ENCODE data around the gene IKZF3. TPM values are rescaled to one million over a fixed set of nuclear protein-coding genes. Genes with fewer than 3 reads are reported as not detected.

Gene IKZF3
- total RNA-seq, 1 experiment from 2014 or later, result not detected

- Histone ChIP-seq H3K79me2 (ENCODE audit: low read length) (peaks cover 10% of the 10 kb centered on the region; the same call in 1 of the 2 replicates), H3K9me2 (replicated peaks; ENCODE audit: low read length) (no peaks in the 10 kb centered on the region), H3K4me3 (ENCODE audit: low read length) (no peak overlapping the region), H2AFZ (ENCODE audit: low read length) (no peak overlapping the region), H3K9ac (ENCODE audit: low read length) (no peak overlapping the region), H3K27ac (ENCODE audit: low read length) (no peak overlapping the region), H3K36me3 (ENCODE audit: low read depth, low read length) (no peaks in the 10 kb centered on the region), H3K4me2 (ENCODE audit: low read length) (peak overlapping the region; percentile 41), H4K20me1 (ENCODE audit: low read length) (peaks cover 2% of the 10 kb centered on the region; the same call in 1 of the 2 replicates), H3F3A (ENCODE audit: low read length, unreplicated experiment) (no peaks in the 10 kb centered on the region), H3K4me1 (ENCODE audit: insufficient read depth, low read length) (peaks cover 28% of the 10 kb centered on the region), H3K9me3 (ENCODE audit: low read length) (no peaks in the 10 kb centered on the region), H3K27me3 (ENCODE audit: low read length) (no peaks in the 10 kb centered on the region)
- ATAC-seq (no peak), DNase-seq (peak; percentile 31)
- intact Hi-C loops (cut with micrococcal nuclease), result no loop called here
- ChIA-PET POLR2A (ENCODE audit: unreplicated experiment) (no interaction called here), CTCF (no interaction called here)
- no TSS peak for BruUV-seq (replicated peaks)
- no peak for TF ChIP-seq EZH2 (IDR thresholded peaks at IDR 0.05; ENCODE audit: low read length, unreplicated experiment)
These were observed 128.2 kb downstream of the IKZF3 start for GRCh38 chr17:39735882-39736281.

- Histone ChIP-seq H4K20me1 (ENCODE audit: low read length) (no peaks in the 10 kb centered on the region), H3K4me2 (ENCODE audit: low read length) (no peak overlapping the region), H3K79me2 (ENCODE audit: low read length) (0 out of 2 replicates have a peak, but pooled peaks cover 7% of the 10 kb centered on the region), H3K9me2 (replicated peaks; ENCODE audit: low read length) (no peaks in the 10 kb centered on the region), H2AFZ (ENCODE audit: low read length) (no peak overlapping the region), H3K9ac (ENCODE audit: low read length) (no peak overlapping the region), H3K4me1 (ENCODE audit: insufficient read depth, low read length) (peaks cover 18% of the 10 kb centered on the region; the same call in 1 of the 2 replicates), H3K36me3 (ENCODE audit: low read depth, low read length) (no peaks in the 10 kb centered on the region), H3F3A (ENCODE audit: low read length, unreplicated experiment) (no peaks in the 10 kb centered on the region), H3K9me3 (ENCODE audit: low read length) (no peaks in the 10 kb centered on the region), H3K4me3 (ENCODE audit: low read length) (no peak overlapping the region), H3K27me3 (ENCODE audit: low read length) (no peaks in the 10 kb centered on the region), H3K27ac (ENCODE audit: low read length) (no peak overlapping the region)
- DNase-seq, result no peak
- BruUV-seq (replicated peaks), result no TSS peak
- CTCF ChIA-PET, result no interaction called here
- POLR2A ChIA-PET (ENCODE audit: unreplicated experiment), result no interaction called here
- intact Hi-C loops (cut with micrococcal nuclease), result no loop called here
- no peak for ATAC-seq
- TF ChIP-seq CTCF (conservative IDR thresholded peaks at IDR 0.05; ENCODE audit: low read depth, low read length) (no peak), EZH2 (IDR thresholded peaks at IDR 0.05; ENCODE audit: low read length, unreplicated experiment) (no peak), EZH2phosphoT487 (IDR thresholded peaks at IDR 0.05; ENCODE audit: borderline replicate concordance, low read length) (no peak)
These were observed 131.5 kb downstream of the IKZF3 start for GRCh38 chr17:39732586-39732985.

- Histone ChIP-seq H3K4me3 (ENCODE audit: low read length) (peak within 1 kb of the TSS; percentile 79), H3K4me2 (ENCODE audit: low read length) (peak within 1 kb of the TSS; percentile 96), H3K4me1 (ENCODE audit: insufficient read depth, low read length) (peaks cover 4% of the 10 kb centered on the region; the same call in 1 of the 2 replicates), H3K27ac (ENCODE audit: low read length) (peak within 1 kb of the TSS; percentile 38), H3K27me3 (ENCODE audit: low read length) (no peaks in the 10 kb centered on the region), H3K9me3 (ENCODE audit: low read length) (no peaks in the 10 kb centered on the region), H3K36me3 (ENCODE audit: low read depth, low read length) (no peaks in the 10 kb centered on the region), H2AFZ (ENCODE audit: low read length) (peak within 1 kb of the TSS; percentile 72), H3K79me2 (ENCODE audit: low read length) (0 out of 2 replicates have a peak, but pooled peaks cover 7% of the 10 kb centered on the region), H3F3A (ENCODE audit: low read length, unreplicated experiment) (no peaks in the 10 kb centered on the region), H3K9me2 (replicated peaks; ENCODE audit: low read length) (no peaks in the 10 kb centered on the region), H3K9ac (ENCODE audit: low read length) (peak within 1 kb of the TSS; percentile 70), H4K20me1 (ENCODE audit: low read length) (no peaks in the 10 kb centered on the region)
- TSS peak; percentile 82 for BruUV-seq (replicated peaks)
- peak; percentile 65 for TF ChIP-seq CTCF (conservative IDR thresholded peaks at IDR 0.05; ENCODE audit: low read depth, low read length)
- no peak for TF ChIP-seq EZH2 (IDR thresholded peaks at IDR 0.05; ENCODE audit: low read length, unreplicated experiment)
- CTCF ChIA-PET, result interaction anchor here (0.6 to 1.0 kb wide), 3 partner anchors 9 to 109 kb away, joined by 3 to 4 read pairs (median 3); no protein-coding TSS in a partner anchor
- ATAC-seq (peak; percentile 84), DNase-seq (peak; percentile 79)
- POLR2A ChIA-PET (ENCODE audit: unreplicated experiment), result interaction anchor here (0.6 kb wide), 1 partner anchor 944 kb away, joined by 12 read pairs; no protein-coding TSS in a partner anchor
- intact Hi-C loops (cut with micrococcal nuclease), result loop anchor here (2.0 kb wide), 1 partner anchor 24 kb away; no protein-coding TSS in a partner anchor
These were observed 133.8 kb downstream of the IKZF3 start, which contains the start of gene MIEN1 for GRCh38 chr17:39730095-39730921. Gene MIEN1 (minus strand): TSS chr17:39730532. CDS start chr17:39730495, 37 bp downstream.
